NCI-H146 treated with DMSO at 0.1 percent for 48 hours (cell line): ENCODE results near the gene PIP4P1.
A peak's percentile ranks its signal among the peaks of the same experiment; 100 is the strongest.

ENCODE experiments used
- DNase-seq: peaks from one replicate; lab custom pipeline; 2025; ENCODE audit not compliant: unreplicated experiment; lab: John Stamatoyannopoulos, UW

The PIP4P1 gene

GRCh38 chr14:20438664-20439063, 22.6 kb downstream of the PIP4P1 start:
- no peak for DNase-seq

GRCh38 chr14:20436363-20436755, 24.9 kb downstream of the PIP4P1 start:
- no peak for DNase-seq

GRCh38 chr14:20435582-20436362, 25.5 kb downstream of the PIP4P1 start, which contains the start of gene KLHL33:
KLHL33 (minus strand) TSS chr14:20436166; CDS start chr14:20435811, 355 bp downstream.
- DNase-seq, result no peak

- DNase-seq, result peak; percentile 5
Measured at GRCh38 chr14:20434701-20435581, 26.3 kb downstream of the PIP4P1 start.

GRCh38 chr14:20429801-20430669, 31.2 kb downstream of the PIP4P1 start:
- DNase-seq, result no peak

GRCh38 chr14:20428802-20429201, 32.4 kb downstream of the PIP4P1 start:
- DNase-seq, result no peak

GRCh38 chr14:20428010-20428365, 33.2 kb downstream of the PIP4P1 start:
- DNase-seq, result no peak

- DNase-seq, result peak; percentile 6
Measured at GRCh38 chr14:20427231-20428009, 33.8 kb downstream of the PIP4P1 start.

GRCh38 chr14:20424851-20425250, 36.4 kb downstream of the PIP4P1 start:
- no peak for DNase-seq

GRCh38 chr14:20422886-20423285, 38.3 kb downstream of the PIP4P1 start:
- DNase-seq, result no peak

- no peak for DNase-seq
Measured at GRCh38 chr14:20421267-20421666, 40.0 kb downstream of the PIP4P1 start.

- no peak for DNase-seq
Measured at GRCh38 chr14:20419419-20419818, 41.8 kb downstream of the PIP4P1 start.

GRCh38 chr14:20418501-20418909, 42.7 kb downstream of the PIP4P1 start:
- DNase-seq, result no peak

GRCh38 chr14:20417250-20418186, 43.7 kb downstream of the PIP4P1 start:
- no peak for DNase-seq

- DNase-seq, result no peak
Measured at GRCh38 chr14:20416223-20416622, 45.0 kb downstream of the PIP4P1 start.

- DNase-seq, result peak; percentile 17
Measured at GRCh38 chr14:20415782-20416206, 45.4 kb downstream of the PIP4P1 start.

- DNase-seq, result no peak
Measured at GRCh38 chr14:20413744-20414082, 47.5 kb downstream of the PIP4P1 start.

GRCh38 chr14:20412876-20413743, 48.1 kb downstream of the PIP4P1 start, which contains the start of gene TEP1:
TEP1 (minus strand) TSS chr14:20413501; CDS start chr14:20408439, 5,062 bp downstream.
- peak; percentile 55 for DNase-seq
